Thyroid gland (tissue), 4 donors: Measurements from ENCODE around the gene LRCH1. TPM values are rescaled to one million over a fixed set of nuclear protein-coding genes. Genes with fewer than 3 reads are reported as not detected.

Experiments used
- DNase-seq, 2 donors: peaks; one replicate each; pipeline ENCODE4 v3.0.0-alpha.2; 2019
- H3K27ac ChIP-seq, 3 donors: fragments of 200-600 bp; sonication (generic); 1 replicate in 2 of 3; 2 replicates in 1 of 3; pipeline ENCODE4 v1.5.1; 2016 to 2019; ENCODE audit warnings: mild to moderate bottlenecking in 1 of 3, moderate library complexity in 1 of 3
- H3K27me3 ChIP-seq: fragments of 200-600 bp; sonication (generic); one replicate; pipeline ENCODE4 v1.5.1; 2019
- H3K36me3 ChIP-seq, 2 donors: fragments of 200-600 bp; sonication (generic); one replicate each; pipeline ENCODE4 v1.5.1; 2016 to 2019
- H3K4me1 ChIP-seq, 2 donors: fragments of 200-600 bp; sonication (generic); one replicate each; pipeline ENCODE4 v1.5.1; 2017 to 2019
- H3K4me3 ChIP-seq, 3 donors: fragments of 200-600 bp; sonication (generic); replicated peaks in 1 of 3; 1 replicate in 2 of 3; 2 replicates in 1 of 3; pipeline ENCODE4 v1.5.1; 2016; ENCODE audit warnings: mild to moderate bottlenecking in 1 of 3
- H3K9me3 ChIP-seq: fragments of 200-600 bp; sonication (generic); one replicate; pipeline ENCODE4 v1.5.1; 2017
- CTCF ChIP-seq, 6 experiments: fragments of 200-600 bp in 3 of 6; fragments of 450-650 bp in 3 of 6; sonication (generic) in 3 of 6; IDR thresholded peaks; one replicate each; pipeline ENCODE4 v1.5.1; 2016 to 2019; ENCODE audit warnings: antibody characterized with exemption in 6 of 6, mild to moderate bottlenecking in 2 of 6, inconsistent platforms in 1 of 6, moderate library complexity in 1 of 6
- POLR2A ChIP-seq, 2 donors: fragments of 450-650 bp; IDR thresholded peaks; one replicate each; pipeline ENCODE4 v1.6.1; 2017; ENCODE audit warnings: antibody characterized with exemption in 2 of 2, mild to moderate bottlenecking in 2 of 2, moderate library complexity in 1 of 2
- WGBS, 2 donors: methylation state at CpG; one replicate each; pipeline ENCODE4 v1.1.5; 2017; 5-methylcytosine and 5-hydroxymethylcytosine counted together
- intact Hi-C: fragments of 100-400 bp; cut with DNase I; formaldehyde crosslinking; loops from one replicate; pipeline ENCODE4 v1.15.1; 2023
- total RNA-seq, 4 donors: library from RNA; depleted of rRNA; stranded (reverse); fragments of >200 nt; gene quantifications; one replicate each; pipeline ENCODE4 v1.2.3, GENCODE V29; 2016

LRCH1 gene
- total RNA-seq, 4 donors from 2014 or later = 13.5 to 19.3 (median 15.9) TPM

GRCh38 chr13:46621792-46622629 is 69.0 kb downstream of the LRCH1 start:
- no peaks in the 10 kb centered on the region for H3K36me3 ChIP-seq
- no peak overlapping the region for H3K27ac ChIP-seq
- 85% methylated on average over 4 of the region's 4 CpGs for WGBS, 2 donors
- intact Hi-C loops = no loop called here
- peaks cover 4 to 12% of the 10 kb centered on the region in 2 donors for H3K4me1 ChIP-seq
- TF ChIP-seq POLR2A (IDR thresholded peaks at IDR 0.05) = no peak
- no peak for TF ChIP-seq CTCF (IDR thresholded peaks at IDR 0.05)
- H3K9me3 ChIP-seq = no peaks in the 10 kb centered on the region
- no peak for DNase-seq
- no peak overlapping the region for H3K4me3 ChIP-seq
- H3K27me3 ChIP-seq = no peaks in the 10 kb centered on the region

- TF ChIP-seq POLR2A (IDR thresholded peaks at IDR 0.05) (no peak), CTCF (IDR thresholded peaks at IDR 0.05) (no peak)
- no peaks in the 10 kb centered on the region for H3K9me3 ChIP-seq
- WGBS, 2 donors = 39 to 45% methylated on average over 4 of the region's 4 CpGs
- H3K4me3 ChIP-seq = no peak overlapping the region
- no peaks in the 10 kb centered on the region for H3K27me3 ChIP-seq
- H3K27ac ChIP-seq = no peak overlapping the region
- peak; percentile 26 to 36 for DNase-seq
- intact Hi-C loops = no loop called here
- peaks cover 4 to 12% of the 10 kb centered on the region in 2 donors for H3K4me1 ChIP-seq
- no peaks in the 10 kb centered on the region for H3K36me3 ChIP-seq
Measured at GRCh38 chr13:46622630-46623256, 69.8 kb downstream of the LRCH1 start.

- H3K27me3 ChIP-seq = no peaks in the 10 kb centered on the region
- H3K36me3 ChIP-seq = no peaks in the 10 kb centered on the region
- no peak for DNase-seq
- 87 to 92% methylated on average over 3 of the region's 3 CpGs for WGBS, 2 donors
- H3K4me3 ChIP-seq = no peak overlapping the region
- H3K27ac ChIP-seq = no peak overlapping the region
- TF ChIP-seq CTCF (IDR thresholded peaks at IDR 0.05) (no peak), POLR2A (IDR thresholded peaks at IDR 0.05) (no peak)
- intact Hi-C loops = no loop called here
- no peaks in the 10 kb centered on the region for H3K9me3 ChIP-seq
- H3K4me1 ChIP-seq = peaks cover 4 to 12% of the 10 kb centered on the region in 2 donors
Measured at GRCh38 chr13:46624353-46624752, 71.4 kb downstream of the LRCH1 start.

GRCh38 chr13:46624821-46625220 is 71.9 kb downstream of the LRCH1 start:
- Histone ChIP-seq H3K27me3 (no peaks in the 10 kb centered on the region), H3K4me3 (no peak overlapping the region), H3K27ac (no peak overlapping the region), H3K9me3 (no peaks in the 10 kb centered on the region), H3K4me1 (peaks cover 4 to 15% of the 10 kb centered on the region in 2 donors), H3K36me3 (no peaks in the 10 kb centered on the region)
- WGBS, 2 donors = 81 to 88% methylated on average over 4 of the region's 4 CpGs
- TF ChIP-seq CTCF (IDR thresholded peaks at IDR 0.05) (no peak), POLR2A (IDR thresholded peaks at IDR 0.05) (no peak)
- intact Hi-C loops = no loop called here
- no peak for DNase-seq

GRCh38 chr13:46627462-46627861 is 74.5 kb downstream of the LRCH1 start:
- 80 to 85% methylated on average over 4 of the region's 4 CpGs for WGBS, 2 donors
- no peak overlapping the region for H3K27ac ChIP-seq
- DNase-seq = no peak

More at GRCh38 chr13:46627462-46627861, 74.5 kb downstream of the LRCH1 start:
- no peak for TF ChIP-seq POLR2A (IDR thresholded peaks at IDR 0.05)
- no peak for TF ChIP-seq CTCF (IDR thresholded peaks at IDR 0.05)
- H3K9me3 ChIP-seq = no peaks in the 10 kb centered on the region
- H3K36me3 ChIP-seq = no peaks in the 10 kb centered on the region
- no peaks in the 10 kb centered on the region for H3K27me3 ChIP-seq
- intact Hi-C loops = no loop called here
- no peak overlapping the region for H3K4me3 ChIP-seq
- peaks cover 4 to 13% of the 10 kb centered on the region in 2 donors for H3K4me1 ChIP-seq
